ENCODE measurements around the gene STRADA.

Gene STRADA

GRCh38 chr17:63672856-63673255 is 68.7 kb downstream of the STRADA start:
- peaks cover 82% of the 10 kb centered on the region for H3K36me3 ChIP-seq
- no peak overlapping the region for H3K4me3 ChIP-seq (ENCODE audit: low read depth in 1 of 2, low read length in 1 of 2)
- no peaks in the 10 kb centered on the region for H3K27me3 ChIP-seq
- H3K27ac ChIP-seq, result peak overlapping the region; percentile 34
- H3K4me1 ChIP-seq (ENCODE audit: control insufficient read depth in 1 of 2, insufficient read depth in 1 of 2, low read depth in 1 of 2, low read length in 1 of 2), result peaks cover 27 to 32% of the 10 kb centered on the region in 2 experiments
- H3K9me3 ChIP-seq, result no peaks in the 10 kb centered on the region
- TF ChIP-seq, protein P1, sequence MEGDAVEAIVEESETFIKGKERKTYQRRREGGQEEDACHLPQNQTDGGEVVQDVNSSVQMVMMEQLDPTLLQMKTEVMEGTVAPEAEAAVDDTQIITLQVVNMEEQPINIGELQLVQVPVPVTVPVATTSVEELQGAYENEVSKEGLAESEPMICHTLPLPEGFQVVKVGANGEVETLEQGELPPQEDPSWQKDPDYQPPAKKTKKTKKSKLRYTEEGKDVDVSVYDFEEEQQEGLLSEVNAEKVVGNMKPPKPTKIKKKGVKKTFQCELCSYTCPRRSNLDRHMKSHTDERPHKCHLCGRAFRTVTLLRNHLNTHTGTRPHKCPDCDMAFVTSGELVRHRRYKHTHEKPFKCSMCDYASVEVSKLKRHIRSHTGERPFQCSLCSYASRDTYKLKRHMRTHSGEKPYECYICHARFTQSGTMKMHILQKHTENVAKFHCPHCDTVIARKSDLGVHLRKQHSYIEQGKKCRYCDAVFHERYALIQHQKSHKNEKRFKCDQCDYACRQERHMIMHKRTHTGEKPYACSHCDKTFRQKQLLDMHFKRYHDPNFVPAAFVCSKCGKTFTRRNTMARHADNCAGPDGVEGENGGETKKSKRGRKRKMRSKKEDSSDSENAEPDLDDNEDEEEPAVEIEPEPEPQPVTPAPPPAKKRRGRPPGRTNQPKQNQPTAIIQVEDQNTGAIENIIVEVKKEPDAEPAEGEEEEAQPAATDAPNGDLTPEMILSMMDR (IDR thresholded peaks at IDR 0.05), result no peak

DNA sequence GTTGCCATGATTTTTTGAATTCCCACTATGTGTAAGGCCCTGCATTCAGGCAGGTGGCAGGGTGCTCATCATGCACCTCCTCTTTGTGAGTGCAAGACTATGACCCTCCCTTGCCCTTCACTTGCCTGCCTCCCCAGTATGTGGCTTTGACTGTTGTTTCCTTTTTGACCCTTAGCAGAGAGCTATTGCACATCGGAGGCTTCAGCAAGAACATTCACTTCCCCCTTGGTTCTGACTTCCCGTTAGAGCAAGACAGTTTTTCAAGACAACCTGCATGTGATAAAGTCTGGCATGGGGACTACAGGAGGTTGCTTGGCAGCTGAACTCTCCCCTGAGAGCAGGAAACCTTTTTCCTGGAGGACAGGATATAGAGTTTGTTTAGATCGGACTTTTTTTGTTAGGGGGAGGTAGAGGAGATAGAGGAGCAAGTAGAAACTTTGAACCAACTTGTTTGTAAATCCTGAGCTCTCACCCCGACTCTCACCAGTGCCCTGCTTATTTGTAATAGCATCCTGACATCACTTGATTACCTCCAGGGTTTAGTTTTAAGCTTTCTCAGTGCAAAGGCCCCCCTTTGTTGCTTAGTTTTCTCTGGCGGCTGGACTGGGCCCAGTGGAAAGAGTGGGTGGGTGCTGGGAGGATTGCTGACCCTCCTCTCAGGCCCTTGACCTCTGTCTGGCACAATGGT is 75.9 kb downstream of the STRADA start:
- no peaks in the 10 kb centered on the region for H3K27me3 ChIP-seq
- no peaks in the 10 kb centered on the region for H3K9me3 ChIP-seq
- TF ChIP-seq, protein P1 (IDR thresholded peaks at IDR 0.05), result peak; percentile 22
- peak overlapping the region; percentile 94 for H3K27ac ChIP-seq
- H3K4me3 ChIP-seq (ENCODE audit: low read depth in 1 of 2, low read length in 1 of 2), result peak overlapping the region; percentile 50 to 56
- H3K4me1 ChIP-seq (ENCODE audit: control insufficient read depth in 1 of 2, insufficient read depth in 1 of 2, low read depth in 1 of 2, low read length in 1 of 2), result peaks cover 60 to 67% of the 10 kb centered on the region in 2 experiments
- peaks cover 59% of the 10 kb centered on the region for H3K36me3 ChIP-seq

DNA sequence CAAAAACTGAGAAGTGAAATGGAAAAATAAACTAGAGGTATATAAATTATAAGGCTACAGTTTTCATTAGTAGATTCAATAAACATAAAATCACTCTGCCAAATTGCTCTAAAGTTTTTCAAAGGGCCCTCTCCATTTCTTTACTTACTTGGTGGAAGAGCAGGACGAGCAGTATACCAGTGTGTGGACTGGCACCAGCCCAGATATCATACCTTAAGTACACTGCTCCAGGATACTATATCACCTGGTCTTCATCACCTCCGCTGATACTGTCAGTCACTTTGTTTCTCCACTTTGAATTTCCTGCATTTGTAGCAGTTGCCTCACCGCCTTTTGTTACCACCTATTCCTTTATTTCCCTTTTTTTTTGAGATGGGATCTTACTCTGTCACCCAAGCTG is 81.7 kb downstream of the STRADA start:
- peak overlapping the region; percentile 74 for H3K27ac ChIP-seq
- H3K27me3 ChIP-seq, result no peaks in the 10 kb centered on the region
- H3K36me3 ChIP-seq, result peaks cover 69% of the 10 kb centered on the region
- TF ChIP-seq, protein P1 (IDR thresholded peaks at IDR 0.05), result no peak
- H3K4me3 ChIP-seq (ENCODE audit: low read depth in 1 of 2, low read length in 1 of 2), result peak overlapping the region in 1 of 2 experiments; percentile 14
- no peaks in the 10 kb centered on the region for H3K9me3 ChIP-seq
- peaks cover 51 to 66% of the 10 kb centered on the region in 2 experiments for H3K4me1 ChIP-seq (ENCODE audit: control insufficient read depth in 1 of 2, insufficient read depth in 1 of 2, low read depth in 1 of 2, low read length in 1 of 2)

- TF ChIP-seq, protein P1 (IDR thresholded peaks at IDR 0.05), result no peak
- Histone ChIP-seq H3K4me3 (ENCODE audit: low read depth in 1 of 2, low read length in 1 of 2) (no peak overlapping the region), H3K27ac (no peak overlapping the region), H3K4me1 (ENCODE audit: control insufficient read depth in 1 of 2, insufficient read depth in 1 of 2, low read depth in 1 of 2, low read length in 1 of 2) (peaks cover 48 to 66% of the 10 kb centered on the region in 2 experiments), H3K27me3 (no peaks in the 10 kb centered on the region), H3K9me3 (no peaks in the 10 kb centered on the region), H3K36me3 (peaks cover 78% of the 10 kb centered on the region)
Measured at GRCh38 chr17:63658366-63658765, 83.2 kb downstream of the STRADA start.

DNA sequence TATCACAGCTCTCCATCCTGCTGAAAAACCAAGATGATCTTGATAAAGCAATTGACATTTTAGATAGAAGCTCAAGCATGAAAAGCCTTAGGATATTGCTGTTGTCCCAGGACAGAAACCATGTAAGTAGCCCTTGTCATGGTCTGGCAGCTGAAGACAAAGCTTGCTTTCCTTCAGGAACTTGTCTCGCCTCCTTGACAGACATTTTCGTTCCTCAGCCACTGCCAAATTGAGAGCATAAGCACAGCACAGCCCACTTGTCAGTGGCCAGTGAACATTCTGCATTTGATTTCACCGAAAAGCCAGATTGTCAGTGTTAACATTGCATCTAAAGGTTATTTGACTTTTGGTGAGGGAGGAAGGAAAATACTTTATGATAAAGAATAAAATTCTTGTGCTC is 83.8 kb downstream of the STRADA start:
- H3K36me3 ChIP-seq, result peaks cover 78% of the 10 kb centered on the region
- no peak overlapping the region for H3K4me3 ChIP-seq (ENCODE audit: low read depth in 1 of 2, low read length in 1 of 2)
- H3K27me3 ChIP-seq, result no peaks in the 10 kb centered on the region
- H3K27ac ChIP-seq, result no peak overlapping the region
- no peaks in the 10 kb centered on the region for H3K9me3 ChIP-seq
- TF ChIP-seq, protein P1 (IDR thresholded peaks at IDR 0.05), result no peak
- H3K4me1 ChIP-seq (ENCODE audit: control insufficient read depth in 1 of 2, insufficient read depth in 1 of 2, low read depth in 1 of 2, low read length in 1 of 2), result peaks cover 49 to 67% of the 10 kb centered on the region in 2 experiments
